HepG2 (cell line): ENCODE data around the gene NSMF. TPM values are rescaled to one million over a fixed set of nuclear protein-coding genes. Genes with fewer than 3 reads are reported as not detected.

ENCODE experiments used
- ERF ChIP-seq: IDR thresholded peaks from 2 replicates; pipeline ENCODE4 v1.6.1; 2018; ENCODE audit warnings: missing biosample characterization, missing genetic modification reagents
- GZF1 ChIP-seq: sonication (generic); formaldehyde crosslinking; IDR thresholded peaks from 2 replicates; pipeline ENCODE4 v1.5.1; 2020; ENCODE audit warnings: mild to moderate bottlenecking, missing genetic modification reagents
- IRF2 ChIP-seq: IDR thresholded peaks from 2 replicates; pipeline ENCODE4 v1.6.1; 2018; ENCODE audit warnings: missing genetic modification reagents, missing compliant biosample characterization
- KLF16 ChIP-seq, 2 experiments: sonication (generic) in 1 of 2; formaldehyde crosslinking in 1 of 2; IDR thresholded peaks; 2 replicates each; pipeline versions ENCODE4 v1.6.1 to v1.8.0; 2016 to 2023; ENCODE audit warnings: missing genetic modification reagents in 2 of 2, missing compliant biosample characterization in 1 of 2
- MLXIP ChIP-seq: sonication (generic); formaldehyde crosslinking; IDR thresholded peaks from 2 replicates; pipeline ENCODE4 v1.9.0; 2021; ENCODE audit warnings: missing genetic modification reagents, borderline replicate concordance
- PCBP1 ChIP-seq: fragments of 200-400 bp; formaldehyde crosslinking; IDR thresholded peaks from 2 replicates; pipeline ENCODE4 v1.6.1; 2017; ENCODE audit warnings: mild to moderate bottlenecking, low read depth, low read length, borderline replicate concordance
- PITX1 ChIP-seq: sonication (generic); formaldehyde crosslinking; IDR thresholded peaks from 2 replicates; pipeline ENCODE4 v1.5.1; 2020; ENCODE audit warnings: mild to moderate bottlenecking, missing genetic modification reagents
- RXRA ChIP-seq: sonication (generic); formaldehyde crosslinking; IDR thresholded peaks from 2 replicates; pipeline ENCODE4 v1.5.1; 2020; ENCODE audit warnings: missing genetic modification reagents
- SAP130 ChIP-seq: IDR thresholded peaks from 2 replicates; pipeline ENCODE4 v1.6.1; 2016; ENCODE audit warnings: low read depth
- SP5 ChIP-seq: IDR thresholded peaks from 2 replicates; pipeline ENCODE4 v1.6.1; 2016; ENCODE audit warnings: low read depth, borderline replicate concordance
- ZFP62 ChIP-seq: sonication (generic); formaldehyde crosslinking; IDR thresholded peaks from 2 replicates; pipeline ENCODE4 v1.4.0; 2020; ENCODE audit warnings: missing genetic modification reagents
- ZNF512 ChIP-seq: sonication (generic); formaldehyde crosslinking; IDR thresholded peaks from 2 replicates; pipeline ENCODE4 v1.4.0; 2020; ENCODE audit warnings: mild to moderate bottlenecking, missing genetic modification reagents
- ZNF543 ChIP-seq: sonication (generic); formaldehyde crosslinking; IDR thresholded peaks from 2 replicates; pipeline ENCODE4 v1.4.0; 2020; ENCODE audit warnings: mild to moderate bottlenecking, missing genetic modification reagents
- ZNF616 ChIP-seq: sonication (generic); formaldehyde crosslinking; IDR thresholded peaks from 2 replicates; pipeline ENCODE4 v1.5.0; 2020; ENCODE audit warnings: low read depth, mild to moderate bottlenecking, missing genetic modification reagents
- ZNF660 ChIP-seq: sonication (generic); formaldehyde crosslinking; IDR thresholded peaks from 2 replicates; pipeline ENCODE4 v1.5.1; 2020; ENCODE audit warnings: mild to moderate bottlenecking, low read depth, missing genetic modification reagents, borderline replicate concordance
- ZNF670 ChIP-seq: sonication (generic); formaldehyde crosslinking; IDR thresholded peaks from 2 replicates; pipeline ENCODE4 v1.8.0; 2022; ENCODE audit warnings: mild to moderate bottlenecking, missing genetic modification reagents, borderline replicate concordance
- ZNF737 ChIP-seq: sonication (generic); formaldehyde crosslinking; IDR thresholded peaks from 2 replicates; pipeline ENCODE4 v1.5.0; 2020; ENCODE audit warnings: missing genetic modification reagents, mild to moderate bottlenecking, borderline replicate concordance
- ZNF777 ChIP-seq: sonication (generic); formaldehyde crosslinking; IDR thresholded peaks from 2 replicates; pipeline ENCODE4 v1.4.0; 2020; ENCODE audit warnings: missing genetic modification reagents
- polyA plus RNA-seq, 8 experiments: library from polyadenylated mRNA; depleted of rRNA in 3 of 8; stranded (reverse) in 7 of 8; unstranded in 1 of 8; fragments of >200 nt; fragmentation: Illumina TruSeq in 4 of 8; extraction: Trizol in 4 of 8; gene quantifications; 2 replicates each; pipeline versions ENCODE4 v1.2.1 to v1.2.3, GENCODE V29; 2011 to 2016; ENCODE audit warnings: low read depth in 4 of 8, missing spikeins in 1 of 8, mixed read lengths in 1 of 8; ENCODE audit not compliant: insufficient read depth in 1 of 8
- total RNA-seq, 5 experiments: library from RNA; depleted of rRNA; stranded (reverse); fragments of >200 nt; fragmentation: Illumina TruSeq; extraction: Trizol; gene quantifications; 2 replicates each; pipeline ENCODE4 v1.2.3, GENCODE V29; 2016; ENCODE audit warnings: low read depth in 1 of 5
- TF ChIP-seq, protein P1 (sequence below): sonication (generic); formaldehyde crosslinking; IDR thresholded peaks from 2 replicates; pipeline ENCODE4 v1.8.0; 2022; ENCODE audit warnings: missing genetic modification reagents, mild to moderate bottlenecking, inconsistent platforms, borderline replicate concordance
- TF ChIP-seq, protein P2 (sequence below): sonication (generic); formaldehyde crosslinking; IDR thresholded peaks from 2 replicates; pipeline ENCODE4 v1.9.0; 2021; ENCODE audit warnings: missing genetic modification reagents, mild to moderate bottlenecking, borderline replicate concordance
- TF ChIP-seq, protein P3 (sequence below): sonication (generic); formaldehyde crosslinking; IDR thresholded peaks from 2 replicates; pipeline ENCODE4 v1.5.0; 2020; ENCODE audit warnings: missing genetic modification reagents

Gene NSMF
- total and polyA plus RNA-seq, 2 of the 13 experiments (the other 11 are each of a cell fraction or from before 2014, with no cell fraction given): 44.3 to 183 TPM

DNA sequence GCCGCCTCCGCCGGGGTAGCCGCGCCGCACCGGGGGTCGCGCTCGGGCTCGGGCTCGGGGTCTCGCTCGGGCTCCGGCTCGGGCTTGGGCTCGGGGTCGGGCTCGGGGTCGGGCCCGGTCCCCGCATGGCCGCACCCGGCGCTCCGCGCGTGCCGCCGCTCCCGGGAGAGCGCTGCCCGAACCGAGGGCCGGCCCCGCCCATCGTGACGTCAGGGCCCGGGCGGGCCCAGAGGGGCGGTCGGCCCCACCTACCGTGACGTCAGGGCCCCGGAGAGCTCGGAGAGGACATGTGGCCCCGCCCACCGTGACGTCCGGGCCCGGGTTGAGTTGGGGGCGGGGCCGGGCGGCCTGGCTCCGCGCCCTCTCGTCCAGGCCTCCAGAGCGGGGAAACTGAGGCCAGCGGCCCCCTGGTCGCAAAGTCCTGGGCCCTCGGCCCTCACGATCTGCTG lies at the start of gene NSMF (continued):
- TF ChIP-seq MLXIP (CRISPR knock-in tag): no peak
- TF ChIP-seq ZNF512 (CRISPR knock-in tag): no peak
- TF ChIP-seq ZNF543: no peak
- TF ChIP-seq ZNF777 (CRISPR knock-in tag): 0 out of 2 replicates have a peak, but pooled peaks have one; percentile 19
- TF ChIP-seq SAP130 (CRISPR knock-in tag): peak; percentile 62
- TF ChIP-seq ERF (CRISPR knock-in tag): peak; percentile 31; the same call in 1 of the 2 replicates
- no peak for TF ChIP-seq IRF2
- TF ChIP-seq RXRA (CRISPR knock-in tag): no peak
- TF ChIP-seq, protein P1, sequence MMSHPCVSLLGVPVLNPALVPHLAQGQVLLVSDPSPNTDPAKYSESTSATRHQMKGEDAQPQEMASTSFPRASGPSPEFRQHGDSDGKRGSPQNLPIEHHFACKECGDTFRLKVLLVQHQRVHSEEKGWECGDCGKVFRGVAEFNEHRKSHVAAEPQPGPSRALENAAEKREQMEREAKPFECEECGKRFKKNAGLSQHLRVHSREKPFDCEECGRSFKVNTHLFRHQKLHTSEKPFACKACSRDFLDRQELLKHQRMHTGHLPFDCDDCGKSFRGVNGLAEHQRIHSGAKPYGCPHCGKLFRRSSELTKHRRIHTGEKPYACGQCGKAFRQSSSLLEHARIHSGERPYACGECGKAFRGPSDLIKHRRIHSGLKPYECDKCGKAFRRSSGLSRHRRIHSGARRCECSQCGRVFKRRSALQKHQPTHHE: peak; percentile 58; the same call in 1 of the 2 replicates
- peak; percentile 34; the same call in 1 of the 2 replicates for TF ChIP-seq SP5
- no peak for TF ChIP-seq PITX1 (CRISPR knock-in tag)
- no peak for TF ChIP-seq ZNF670 (CRISPR knock-in tag)
- no peak for TF ChIP-seq ZNF616 (CRISPR knock-in tag)
- no peak for TF ChIP-seq PCBP1
- no peak for TF ChIP-seq ZFP62 (CRISPR knock-in tag)
- no peak for TF ChIP-seq ZNF737 (CRISPR knock-in tag)
- TF ChIP-seq KLF16 (CRISPR knock-in tag; IDR thresholded peaks at IDR 0.05): no peak
- TF ChIP-seq, protein P2, sequence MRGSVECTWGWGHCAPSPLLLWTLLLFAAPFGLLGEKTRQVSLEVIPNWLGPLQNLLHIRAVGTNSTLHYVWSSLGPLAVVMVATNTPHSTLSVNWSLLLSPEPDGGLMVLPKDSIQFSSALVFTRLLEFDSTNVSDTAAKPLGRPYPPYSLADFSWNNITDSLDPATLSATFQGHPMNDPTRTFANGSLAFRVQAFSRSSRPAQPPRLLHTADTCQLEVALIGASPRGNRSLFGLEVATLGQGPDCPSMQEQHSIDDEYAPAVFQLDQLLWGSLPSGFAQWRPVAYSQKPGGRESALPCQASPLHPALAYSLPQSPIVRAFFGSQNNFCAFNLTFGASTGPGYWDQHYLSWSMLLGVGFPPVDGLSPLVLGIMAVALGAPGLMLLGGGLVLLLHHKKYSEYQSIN (CRISPR knock-in tag): no peak
- TF ChIP-seq, protein P3, sequence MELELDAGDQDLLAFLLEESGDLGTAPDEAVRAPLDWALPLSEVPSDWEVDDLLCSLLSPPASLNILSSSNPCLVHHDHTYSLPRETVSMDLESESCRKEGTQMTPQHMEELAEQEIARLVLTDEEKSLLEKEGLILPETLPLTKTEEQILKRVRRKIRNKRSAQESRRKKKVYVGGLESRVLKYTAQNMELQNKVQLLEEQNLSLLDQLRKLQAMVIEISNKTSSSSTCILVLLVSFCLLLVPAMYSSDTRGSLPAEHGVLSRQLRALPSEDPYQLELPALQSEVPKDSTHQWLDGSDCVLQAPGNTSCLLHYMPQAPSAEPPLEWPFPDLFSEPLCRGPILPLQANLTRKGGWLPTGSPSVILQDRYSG (CRISPR knock-in tag): no peak
- no peak for TF ChIP-seq ZNF660
- no peak for TF ChIP-seq GZF1 (CRISPR knock-in tag)
